ENCODE results near the gene ITGB3BP.
"Not testable (repeated sequence)": the region's sequence is repeated elsewhere in the genome, so short reads cannot be mapped to it uniquely, and the experiment has no call there.

The ITGB3BP gene

DNA sequence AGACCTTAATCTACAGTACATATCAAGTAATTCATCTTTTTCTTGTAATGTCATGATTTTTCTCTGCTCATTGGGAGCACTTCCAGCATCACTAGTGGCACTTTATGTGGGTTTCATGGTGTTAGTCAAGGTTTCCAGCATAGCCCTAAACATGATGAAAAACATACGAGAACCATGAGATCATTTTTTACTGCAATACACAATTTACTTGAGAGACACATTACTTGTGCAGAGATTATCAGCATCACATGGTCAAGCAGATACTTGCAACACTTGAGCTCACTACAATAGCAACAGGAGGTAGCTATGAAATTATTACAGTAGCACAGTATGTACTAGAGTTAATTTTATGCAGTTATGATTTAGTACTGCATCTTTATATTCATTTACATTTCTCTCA, 36.4 kb downstream of the ITGB3BP start:
- no peak overlapping the region for H3K9ac ChIP-seq
- no peak overlapping the region for H3K4me3 ChIP-seq
- H3K4me1 ChIP-seq: no peaks in the 10 kb centered on the region
- no peak overlapping the region for H3K27ac ChIP-seq
- H3K9me3 ChIP-seq (replicated peaks in 1 of 11): no peaks in the 10 kb centered on the region
- H3K27me3 ChIP-seq: no peaks in the 10 kb centered on the region
- no peaks in the 10 kb centered on the region for H4K20me1 ChIP-seq
- H3K4me2 ChIP-seq: no peak overlapping the region
- no peak for TF ChIP-seq Cebpa-rat (IDR thresholded peaks at IDR 0.05)
- peaks cover 0 to 60% (median 16%) of the 10 kb centered on the region in 11 experiments; a peak in 12 of 22 replicates for H3K36me3 ChIP-seq

DNA sequence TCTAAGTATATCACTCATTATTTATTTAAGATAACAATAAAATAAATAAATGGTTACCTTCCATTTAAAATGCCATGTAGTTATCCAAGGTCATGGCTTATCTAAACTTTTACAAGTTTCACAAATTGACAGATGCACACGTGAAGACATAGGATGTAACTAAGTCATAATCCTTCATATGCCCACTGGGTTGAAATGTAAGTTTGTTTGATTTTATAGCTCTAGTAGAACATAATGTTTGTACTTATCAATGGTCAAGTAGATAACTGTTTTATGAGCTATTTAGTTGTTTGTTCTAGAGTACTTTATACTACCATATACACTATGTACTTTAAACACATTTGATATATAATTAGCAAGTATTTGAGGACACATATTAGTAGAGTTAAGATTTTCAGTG, 43.0 kb downstream of the ITGB3BP start:
- no peak for TF ChIP-seq Cebpa-rat (IDR thresholded peaks at IDR 0.05)
- Histone ChIP-seq H4K20me1 (no peaks in the 10 kb centered on the region), H3K36me3 (peaks cover 0 to 58% (median 25%) of the 10 kb centered on the region in 11 experiments; a peak in 20 of 22 replicates)

DNA sequence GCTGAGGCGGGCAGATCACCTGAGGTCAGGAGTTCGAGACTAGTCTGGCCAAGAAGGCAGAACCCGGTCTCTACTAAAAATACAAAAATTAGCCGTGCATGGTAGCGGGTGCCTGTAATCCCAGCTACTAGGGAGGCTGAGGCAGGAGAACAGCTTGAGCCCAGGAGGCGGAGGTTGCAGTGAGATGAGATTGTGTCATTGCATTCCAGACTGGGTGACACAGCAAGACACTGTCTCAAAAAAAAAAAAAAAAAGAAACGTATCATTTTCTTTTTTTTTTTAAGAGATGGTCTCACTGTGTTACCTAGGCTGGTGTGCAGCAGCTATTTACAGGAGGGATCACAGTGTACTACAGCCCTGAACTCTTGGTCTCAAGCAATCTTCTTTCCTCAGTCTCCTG, 47.3 kb downstream of the ITGB3BP start:
- no peak overlapping the region for H3K27ac ChIP-seq
- H3K9me3 ChIP-seq (replicated peaks in 1 of 11): peaks cover 20 to 32% (median 24%) of the 10 kb centered on the region in 11 experiments
- peaks cover 0 to 50% (median 40%) of the 10 kb centered on the region in 11 experiments; a peak in 21 of 22 replicates for H3K36me3 ChIP-seq
- no peaks in the 10 kb centered on the region for H3K4me1 ChIP-seq
- no peak overlapping the region for H3K4me2 ChIP-seq
- H4K20me1 ChIP-seq: no peaks in the 10 kb centered on the region
- no peaks in the 10 kb centered on the region for H3K27me3 ChIP-seq
- H3K4me3 ChIP-seq: no peak overlapping the region
- no peak overlapping the region for H3K9ac ChIP-seq
- TF ChIP-seq Cebpa-rat (IDR thresholded peaks at IDR 0.05): no peak

More for the DNA sequence above, 43.0 kb downstream of the ITGB3BP start:
- H3K4me1 ChIP-seq: no peaks in the 10 kb centered on the region
- no peak overlapping the region for H3K9ac ChIP-seq
- no peak overlapping the region for H3K27ac ChIP-seq
- H3K4me3 ChIP-seq: no peak overlapping the region
- no peak overlapping the region for H3K4me2 ChIP-seq
- H3K27me3 ChIP-seq: no peaks in the 10 kb centered on the region
- H3K9me3 ChIP-seq (replicated peaks in 1 of 11): peaks cover 2 to 8% (median 4%) of the 10 kb centered on the region in 11 experiments; a peak in 18 of 22 replicates

DNA sequence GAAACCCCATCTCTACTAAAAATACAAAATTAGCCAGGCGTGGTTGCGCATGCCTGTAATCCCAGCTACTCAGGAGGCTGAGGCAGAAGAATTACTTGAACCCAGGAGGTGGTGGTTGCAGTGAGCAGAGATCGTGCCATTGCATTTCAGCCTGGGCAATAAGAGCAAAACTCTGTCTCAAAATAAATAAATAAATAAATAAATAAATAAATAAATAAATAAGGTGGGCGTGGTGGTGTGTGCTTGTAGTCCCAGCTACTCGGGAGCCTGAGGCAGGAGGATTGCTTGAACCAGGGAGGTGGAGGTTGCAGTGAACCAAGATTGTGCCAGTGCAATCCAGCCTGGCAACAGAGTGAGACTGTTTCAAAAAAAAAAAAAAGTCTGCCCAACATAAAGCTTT, 54.3 kb downstream of the ITGB3BP start:
- not testable (repeated sequence) for H3K4me1 ChIP-seq, H3K27me3 ChIP-seq, H3K27ac ChIP-seq, H3K9ac ChIP-seq, H4K20me1 ChIP-seq, H3K4me3 ChIP-seq, H3K4me2 ChIP-seq
- peaks cover 27 to 36% (median 32%) of the 10 kb centered on the region in 11 experiments for H3K9me3 ChIP-seq (replicated peaks in 1 of 11)
- H3K36me3 ChIP-seq: peaks cover 0 to 41% (median 23%) of the 10 kb centered on the region in 11 experiments; a peak in 16 of 22 replicates

DNA sequence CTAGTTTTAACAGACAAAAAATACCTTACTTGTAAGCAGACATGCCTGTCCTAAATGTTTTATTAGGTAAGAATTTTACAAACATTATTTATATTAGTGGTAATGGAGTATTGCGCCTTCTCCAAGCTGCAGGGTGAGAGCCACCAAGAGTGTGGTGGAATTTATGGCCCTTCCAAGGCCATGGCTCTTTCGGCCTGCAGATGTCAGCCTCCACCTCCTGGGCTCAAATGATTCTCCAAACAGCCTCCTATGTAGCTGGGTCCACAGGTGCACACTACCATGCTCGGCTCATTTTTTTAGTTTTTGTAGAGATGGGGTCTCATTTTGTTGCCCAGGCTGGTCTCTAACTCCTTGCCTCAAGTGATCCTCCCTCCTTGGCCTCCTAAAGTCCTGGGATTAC, 56.3 kb downstream of the ITGB3BP start:
- Histone ChIP-seq H3K27me3 (no peaks in the 10 kb centered on the region), H3K4me1 (peaks cover 0 to 21% (median 4%) of the 10 kb centered on the region in 10 experiments; a peak in 9 of 20 replicates), H3K36me3 (peaks cover 2 to 57% (median 33%) of the 10 kb centered on the region in 11 experiments), H3K4me3 (no peak overlapping the region), H4K20me1 (no peaks in the 10 kb centered on the region), H3K9me3 (replicated peaks in 1 of 11) (peaks cover 32 to 43% (median 39%) of the 10 kb centered on the region in 11 experiments), H3K9ac (no peak overlapping the region), H3K27ac (no peak overlapping the region), H3K4me2 (no peak overlapping the region)
- TF ChIP-seq Cebpa-rat (IDR thresholded peaks at IDR 0.05): no peak

DNA sequence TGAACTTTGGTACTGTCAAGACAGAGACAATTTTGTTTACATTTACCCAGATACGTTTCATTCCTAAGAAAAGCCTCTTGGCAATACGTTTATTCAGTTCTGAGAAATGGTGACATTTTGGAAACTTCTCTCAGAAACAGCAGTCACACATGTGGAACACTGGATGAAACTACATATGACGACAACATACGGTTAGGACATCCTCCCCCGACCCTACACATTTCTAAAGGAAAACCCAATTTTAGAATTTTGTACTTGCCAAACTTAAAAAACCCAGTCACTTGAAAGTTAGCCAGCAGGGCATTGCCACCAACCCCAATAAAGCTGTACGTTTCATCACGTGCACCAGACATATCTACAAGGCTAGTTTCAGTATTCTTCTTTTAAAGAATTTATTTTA, 56.8 kb downstream of the ITGB3BP start:
- H3K4me2 ChIP-seq: no peak overlapping the region
- no peak for TF ChIP-seq Cebpa-rat (IDR thresholded peaks at IDR 0.05)
- peaks cover 0 to 21% (median 4%) of the 10 kb centered on the region in 10 experiments; a peak in 9 of 20 replicates for H3K4me1 ChIP-seq
- no peak overlapping the region for H3K27ac ChIP-seq
- H3K4me3 ChIP-seq: no peak overlapping the region
- H3K36me3 ChIP-seq: peaks cover 7 to 57% (median 32%) of the 10 kb centered on the region in 11 experiments
- no peaks in the 10 kb centered on the region for H4K20me1 ChIP-seq
- H3K27me3 ChIP-seq: no peaks in the 10 kb centered on the region
- peaks cover 32 to 43% (median 39%) of the 10 kb centered on the region in 11 experiments for H3K9me3 ChIP-seq (replicated peaks in 1 of 11)
- no peak overlapping the region for H3K9ac ChIP-seq

DNA sequence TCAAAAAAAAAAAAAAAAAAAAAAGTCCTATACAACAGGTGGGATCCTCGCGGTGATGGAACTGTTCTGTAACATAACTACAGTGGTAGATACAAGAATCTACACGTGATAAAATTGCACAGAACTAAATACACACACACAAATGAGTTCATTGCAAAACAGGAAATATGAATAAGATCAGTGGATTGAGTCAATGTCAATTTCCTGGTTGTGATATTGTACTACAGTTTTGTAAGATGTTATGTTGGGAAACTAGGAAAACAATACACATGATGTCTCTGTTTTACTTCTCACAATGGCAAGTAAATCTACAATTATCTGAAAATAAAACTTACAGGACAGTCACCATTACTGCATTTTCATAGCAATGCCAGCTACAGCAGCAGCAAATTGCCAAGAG, 59.8 kb downstream of the ITGB3BP start:
- no peaks in the 10 kb centered on the region for H4K20me1 ChIP-seq
- no peak overlapping the region for H3K4me3 ChIP-seq
- H3K36me3 ChIP-seq: peaks cover 7 to 53% (median 22%) of the 10 kb centered on the region in 11 experiments
- TF ChIP-seq Cebpa-rat (IDR thresholded peaks at IDR 0.05): no peak
- peaks cover 0 to 36% (median 4%) of the 10 kb centered on the region in 10 experiments; a peak in 9 of 20 replicates for H3K4me1 ChIP-seq
- H3K9ac ChIP-seq: no peak overlapping the region
- H3K27me3 ChIP-seq: no peaks in the 10 kb centered on the region
- peaks cover 20 to 29% (median 25%) of the 10 kb centered on the region in 11 experiments for H3K9me3 ChIP-seq (replicated peaks in 1 of 11)
- peak overlapping the region in 6 of 11 experiments; percentile 5 to 66 (median 58); a peak in 9 of 22 replicates for H3K27ac ChIP-seq
- peak overlapping the region in 4 of 11 experiments; percentile 13 to 45 (median 38); a peak in 7 of 22 replicates for H3K4me2 ChIP-seq

DNA sequence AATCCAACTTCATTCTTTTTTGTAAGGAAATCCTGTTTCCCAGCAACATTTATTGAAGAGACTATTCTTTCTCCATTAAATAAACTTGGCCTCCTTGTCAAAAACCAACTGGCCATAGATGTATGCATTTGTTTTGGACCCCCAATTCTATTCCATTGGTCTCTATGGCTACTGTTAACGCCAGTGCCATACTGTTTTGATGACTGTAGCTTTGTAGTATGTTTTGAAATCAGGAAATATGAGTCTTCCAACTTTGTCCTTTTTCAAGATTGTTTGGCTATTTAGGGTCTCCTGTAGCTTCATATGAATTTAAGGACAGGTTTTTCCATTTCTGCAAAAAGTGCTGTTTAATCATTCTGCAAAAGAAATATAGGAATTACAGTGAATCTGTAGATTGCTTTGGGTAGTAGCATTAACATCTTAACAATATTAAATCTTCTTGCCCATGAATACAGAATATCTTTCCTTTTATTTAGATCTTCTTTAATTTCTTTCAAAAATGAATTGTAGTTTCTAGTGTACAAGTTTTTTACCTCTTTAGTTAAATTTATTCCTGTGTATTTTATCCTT, 61.3 kb downstream of the ITGB3BP start:
- H3K36me3 ChIP-seq: peaks cover 7 to 61% (median 31%) of the 10 kb centered on the region in 11 experiments
- peaks cover 20 to 29% (median 25%) of the 10 kb centered on the region in 11 experiments for H3K9me3 ChIP-seq (replicated peaks in 1 of 11)
- H3K27ac ChIP-seq: no peak overlapping the region
- H3K4me1 ChIP-seq: peaks cover 0 to 38% (median 4%) of the 10 kb centered on the region in 10 experiments; a peak in 9 of 20 replicates
- H4K20me1 ChIP-seq: no peaks in the 10 kb centered on the region
- no peak for TF ChIP-seq Cebpa-rat (IDR thresholded peaks at IDR 0.05)
- no peak overlapping the region for H3K9ac ChIP-seq
- peak overlapping the region in 2 of 10 experiments; percentile 2 to 7; a peak in 2 of 20 replicates for H3K4me3 ChIP-seq
- no peak overlapping the region for H3K4me2 ChIP-seq
- no peaks in the 10 kb centered on the region for H3K27me3 ChIP-seq

DNA sequence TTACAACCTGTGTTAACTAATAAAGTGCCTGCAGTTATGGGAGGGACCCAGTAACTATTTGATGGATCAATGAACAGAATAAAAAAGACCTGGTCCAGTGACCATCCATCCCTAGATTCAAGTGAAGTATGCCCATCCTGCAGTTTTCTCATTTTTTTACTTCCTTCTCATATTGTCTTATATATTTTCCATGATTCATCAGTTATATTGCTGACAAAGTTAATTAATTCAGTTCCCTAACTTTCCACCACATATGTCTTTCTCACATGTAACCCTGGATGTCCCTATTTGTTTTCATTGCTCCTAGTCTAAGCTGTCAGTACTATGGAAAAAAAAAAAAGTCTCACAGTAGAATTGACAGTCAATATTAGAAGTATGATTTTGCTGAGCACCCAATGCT, 64.3 kb downstream of the ITGB3BP start:
- TF ChIP-seq Cebpa-rat (IDR thresholded peaks at IDR 0.05): no peak
- Histone ChIP-seq H3K9me3 (replicated peaks in 1 of 11) (peaks cover 20 to 29% (median 25%) of the 10 kb centered on the region in 11 experiments), H3K4me1 (peaks cover 0 to 29% (median 4%) of the 10 kb centered on the region in 10 experiments; a peak in 14 of 20 replicates), H3K4me2 (peak overlapping the region in 2 of 11 experiments; percentile 33 to 62; a peak in 3 of 22 replicates), H3K36me3 (peaks cover 7 to 56% (median 35%) of the 10 kb centered on the region in 11 experiments), H3K4me3 (no peak overlapping the region), H3K27ac (no peak overlapping the region; a peak in 2 of 22 replicates), H3K27me3 (no peaks in the 10 kb centered on the region), H3K9ac (no peak overlapping the region), H4K20me1 (no peaks in the 10 kb centered on the region)
